Effector CD8-positive, alpha-beta T cell (primary cell): ENCODE measurements around the gene ZNF532.
"Not testable (repeated sequence)": the region's sequence is repeated elsewhere in the genome, so short reads cannot be mapped to it uniquely, and the experiment has no call there.

Experiments
- DNase-seq: peaks from one replicate; lab custom pipeline; 2025; lab: John Stamatoyannopoulos, UW

ZNF532 gene

GRCh38 chr18:58900015-58900649 lies 35.5 kb downstream of the ZNF532 start:
- no peak for DNase-seq

GRCh38 chr18:58901143-58901542 lies 36.5 kb downstream of the ZNF532 start:
- no peak for DNase-seq

GRCh38 chr18:58901783-58902182 lies 37.1 kb downstream of the ZNF532 start:
- no peak for DNase-seq

- DNase-seq = no peak
These were observed 38.3 kb downstream of the ZNF532 start for GRCh38 chr18:58902961-58903360.

- no peak for DNase-seq
These were observed 38.9 kb downstream of the ZNF532 start for GRCh38 chr18:58903533-58903932.

GRCh38 chr18:58905777-58906428 lies 41.2 kb downstream of the ZNF532 start:
- DNase-seq = no peak

GRCh38 chr18:58908006-58908405 lies 43.3 kb downstream of the ZNF532 start:
- no peak for DNase-seq

GRCh38 chr18:58909521-58909920 lies 44.8 kb downstream of the ZNF532 start:
- DNase-seq = no peak

GRCh38 chr18:58911241-58911640 lies 46.6 kb downstream of the ZNF532 start:
- no peak for DNase-seq

GRCh38 chr18:58911766-58912165 lies 47.1 kb downstream of the ZNF532 start:
- DNase-seq = no peak

GRCh38 chr18:58915006-58915799 lies 50.5 kb downstream of the ZNF532 start:
- no peak for DNase-seq

GRCh38 chr18:58915995-58916394 lies 51.3 kb downstream of the ZNF532 start:
- DNase-seq = no peak

GRCh38 chr18:58919934-58920333 lies 55.3 kb downstream of the ZNF532 start:
- not testable (repeated sequence) for DNase-seq

- no peak for DNase-seq
These were observed 58.3 kb downstream of the ZNF532 start for GRCh38 chr18:58922995-58923394.

- DNase-seq = no peak
These were observed 59.8 kb downstream of the ZNF532 start for GRCh38 chr18:58924473-58924872.

- no peak for DNase-seq
These were observed 63.0 kb downstream of the ZNF532 start for GRCh38 chr18:58927659-58928058.

- no peak for DNase-seq
These were observed 63.7 kb downstream of the ZNF532 start for GRCh38 chr18:58928386-58928785.

GRCh38 chr18:58929206-58929605 lies 64.5 kb downstream of the ZNF532 start:
- no peak for DNase-seq

GRCh38 chr18:58934356-58934755 lies 69.7 kb downstream of the ZNF532 start:
- no peak for DNase-seq

- no peak for DNase-seq
These were observed 70.4 kb downstream of the ZNF532 start for GRCh38 chr18:58934933-58935577.

GRCh38 chr18:58937071-58937886 lies 72.6 kb downstream of the ZNF532 start:
- DNase-seq = no peak

- no peak for DNase-seq
These were observed 73.2 kb downstream of the ZNF532 start for GRCh38 chr18:58937887-58938267.
